SK-N-SH (cell line): ENCODE data around the gene NLRC5. TPM values are rescaled to one million over a fixed set of nuclear protein-coding genes. Genes with fewer than 3 reads are reported as not detected.
"Not testable (repeated sequence)": the region's sequence is repeated elsewhere in the genome, so short reads cannot be mapped to it uniquely, and the experiment has no call there.

Source experiments
- CTCF ChIA-PET: fragments of 300-600, 350-600 bp; formaldehyde crosslinking; extraction: SDS; loops from one replicate; lab custom pipeline; 2021; lab: Yijun Ruan, JAX
- POLR2A ChIA-PET: fragments of 350-600 bp; sonication (Branson Sonifier 250); formaldehyde crosslinking; extraction: SDS; loops from one replicate; lab custom pipeline; 2020; ENCODE audit warnings: antibody characterized with exemption, inconsistent platforms; lab: Yijun Ruan, JAX
- DNase-seq: peaks from one replicate; pipeline ENCODE4 v3.0.0; 2012
- H2AFZ ChIP-seq: fragments of 200-600 bp; sonication (generic); 2 replicates; pipeline ENCODE4 v1.8.1; 2016; ENCODE audit warnings: antibody characterized with exemption, mild to moderate bottlenecking, low read depth
- H3F3A ChIP-seq: fragments of 200-600 bp; sonication (generic); replicated peaks from 2 replicates; pipeline ENCODE3; 2016; ENCODE audit warnings: antibody characterized with exemption, mild to moderate bottlenecking; ENCODE audit not compliant: insufficient read depth
- H3K27ac ChIP-seq, 2 experiments: fragments of 200-500 bp in 1 of 2; fragments of 200-600 bp in 1 of 2; sonication (Bioruptor generic) in 1 of 2; sonication (generic), shearing (Covaris generic) in 1 of 2; 2 replicates each; pipeline versions ENCODE4 v1.5.1 to v1.6.1; 2014 to 2016; ENCODE audit warnings: low read depth in 2 of 2, inconsistent platforms in 1 of 2, low read length in 1 of 2, mild to moderate bottlenecking in 1 of 2, mixed read lengths in 1 of 2
- H3K27me3 ChIP-seq: fragments of 200-600 bp; sonication (generic), shearing (Covaris generic); 2 replicates; pipeline ENCODE4 v1.6.1; 2016; ENCODE audit warnings: mixed run types; ENCODE audit not compliant: insufficient read depth
- H3K36me3 ChIP-seq, 2 experiments: fragments of 200-500 bp in 1 of 2; fragments of 200-600 bp in 1 of 2; sonication (Bioruptor generic) in 1 of 2; sonication (generic) in 1 of 2; replicated peaks in 1 of 2; 2 replicates each; pipeline versions ENCODE3 to v1.5.1; 2014 to 2016; ENCODE audit warnings: low read length in 1 of 2, mild to moderate bottlenecking in 1 of 2; ENCODE audit not compliant: insufficient read depth in 2 of 2, control insufficient read depth in 1 of 2
- H3K4me1 ChIP-seq, 2 experiments: fragments of 200-500 bp in 1 of 2; fragments of 200-600 bp in 1 of 2; sonication (Bioruptor generic) in 1 of 2; sonication (generic), shearing (Covaris generic) in 1 of 2; 2 replicates each; pipeline versions ENCODE4 v1.5.1 to v1.6.1; 2014 to 2016; ENCODE audit warnings: low read depth in 1 of 2, low read length in 1 of 2, mixed run types in 1 of 2; ENCODE audit not compliant: insufficient read depth in 2 of 2, control insufficient read depth in 1 of 2
- H3K4me2 ChIP-seq: fragments of 200-600 bp; sonication (generic), shearing (Covaris generic); 2 replicates; pipeline ENCODE4 v1.6.1; 2017; ENCODE audit warnings: mixed run types
- H3K4me3 ChIP-seq, 2 experiments: fragments of 200-500 bp in 1 of 2; fragments of 200-600 bp in 1 of 2; sonication (Bioruptor generic) in 1 of 2; sonication (generic), shearing (Covaris generic) in 1 of 2; 2 replicates each; pipeline versions ENCODE4 v1.5.1 to v1.8.1; 2014 to 2016; ENCODE audit warnings: low read depth in 2 of 2, inconsistent platforms in 1 of 2, low read length in 1 of 2, mild to moderate bottlenecking in 1 of 2, mixed read lengths in 1 of 2, moderate library complexity in 1 of 2
- H3K79me2 ChIP-seq: fragments of 200-600 bp; sonication (generic); 2 replicates; pipeline ENCODE4 v1.8.1; 2017; ENCODE audit warnings: mild to moderate bottlenecking; ENCODE audit not compliant: insufficient read depth
- H3K9ac ChIP-seq: fragments of 200-600 bp; sonication (generic); 2 replicates; pipeline ENCODE4 v1.6.1; 2017; ENCODE audit warnings: mixed run types
- H3K9me2 ChIP-seq: fragments of 200-600 bp; sonication (generic); 2 replicates; pipeline ENCODE4 v1.6.1; 2017; ENCODE audit warnings: mixed run types
- H3K9me3 ChIP-seq: fragments of 200-600 bp; sonication (generic); 2 replicates; pipeline ENCODE4 v1.6.1; 2017; ENCODE audit warnings: mixed run types, mild to moderate bottlenecking, moderate library complexity
- H4K20me1 ChIP-seq: fragments of 200-600 bp; sonication (generic); 2 replicates; pipeline ENCODE4 v1.6.1; 2017; ENCODE audit warnings: mild to moderate bottlenecking, mixed run types; ENCODE audit not compliant: insufficient read depth
- FOSL2 ChIP-seq: IDR thresholded peaks from 2 replicates; pipeline ENCODE4 v1.4.0; 2012; ENCODE audit warnings: low read depth, mild to moderate bottlenecking, moderate library complexity, borderline replicate concordance
- FOXJ3 ChIP-seq: sonication (generic); formaldehyde crosslinking; IDR thresholded peaks from 2 replicates; pipeline ENCODE4 v1.5.1; 2020; ENCODE audit warnings: mild to moderate bottlenecking, missing genetic modification reagents
- FOXM1 ChIP-seq: IDR thresholded peaks from 2 replicates; pipeline ENCODE4 v1.4.0; 2012; ENCODE audit warnings: low read depth, mild to moderate bottlenecking
- GATA2 ChIP-seq: sonication (generic); formaldehyde crosslinking; IDR thresholded peaks from 2 replicates; pipeline ENCODE4 v1.5.0; 2020; ENCODE audit warnings: mild to moderate bottlenecking, missing genetic modification reagents
- JUND ChIP-seq: IDR thresholded peaks from 2 replicates; pipeline ENCODE4 v1.4.0; 2012
- MEF2A ChIP-seq: IDR thresholded peaks from 2 replicates; pipeline ENCODE4 v1.4.0; 2012; ENCODE audit warnings: low read depth, borderline replicate concordance
- NFIC ChIP-seq: IDR thresholded peaks from 2 replicates; pipeline ENCODE4 v1.4.0; 2012; ENCODE audit warnings: borderline replicate concordance
- NRF1 ChIP-seq: IDR thresholded peaks from 2 replicates; pipeline ENCODE4 v1.6.1; 2012; ENCODE audit warnings: low read depth, mild to moderate bottlenecking, low read length
- POLR2AphosphoS5 ChIP-seq: IDR thresholded peaks from 2 replicates; pipeline ENCODE4 v1.6.1; 2012; ENCODE audit warnings: low read depth, low read length
- RFX5 ChIP-seq: IDR thresholded peaks from 2 replicates; pipeline ENCODE4 v1.6.1; 2012; ENCODE audit warnings: mild to moderate bottlenecking, improper control_type of control experiment, low read length
- RXRA ChIP-seq: IDR thresholded peaks from 2 replicates; pipeline ENCODE4 v1.4.0; 2012; ENCODE audit warnings: low read depth, mild to moderate bottlenecking, borderline replicate concordance
- TAF1 ChIP-seq: IDR thresholded peaks from 2 replicates; pipeline ENCODE4 v1.6.1; 2012; ENCODE audit warnings: low read depth, mild to moderate bottlenecking, low read length, moderate library complexity, borderline replicate concordance
- TCF12 ChIP-seq: IDR thresholded peaks from 2 replicates; pipeline ENCODE4 v1.4.0; 2012
- USF1 ChIP-seq: IDR thresholded peaks from 2 replicates; pipeline ENCODE4 v1.4.0; 2012; ENCODE audit warnings: low read depth, borderline replicate concordance
- YY1 ChIP-seq: IDR thresholded peaks from 2 replicates; pipeline ENCODE4 v1.4.0; 2012; ENCODE audit warnings: low read depth, mild to moderate bottlenecking
- WGBS: methylation state at CpG from one replicate; pipeline ENCODE4 v1.1.6; 2017; ENCODE audit warnings: low lambda C conversion rate; 5-methylcytosine and 5-hydroxymethylcytosine counted together
- polyA plus RNA-seq, 3 experiments: library from polyadenylated mRNA; depleted of rRNA; stranded (reverse); fragments of >200 nt; gene quantifications; 2 replicates each; pipeline ENCODE4 v1.2.3, GENCODE V29; 2012
- TF ChIP-seq, protein P1 (sequence below): fragments of 150-350 bp; IDR thresholded peaks from 2 replicates; pipeline ENCODE4 v1.6.1; 2017; ENCODE audit warnings: antibody characterized with exemption, low read length, low read depth, borderline replicate concordance
- TF ChIP-seq, protein P2 (sequence below): IDR thresholded peaks from 2 replicates; pipeline ENCODE4 v1.4.0; 2012; ENCODE audit warnings: low read depth, borderline replicate concordance

The NLRC5 gene
- polyA plus RNA-seq, 1 of the 3 experiments (the other 2 are of a cell fraction), result 6.5 TPM

- Histone ChIP-seq H3K27ac (no peak overlapping the region), H3K9me2 (no peaks in the 10 kb centered on the region), H2AFZ (no peak overlapping the region), H3K4me3 (no peak overlapping the region), H3K4me2 (no peak overlapping the region), H3F3A (peaks cover 4% of the 10 kb centered on the region), H3K36me3 (peaks cover 0 to 4% of the 10 kb centered on the region in 2 experiments), H3K9me3 (no peaks in the 10 kb centered on the region), H3K27me3 (no peaks in the 10 kb centered on the region)
- DNase-seq, result no peak
- 93% methylated on average over 10 of the region's 14 CpGs for WGBS
- CTCF ChIA-PET, result interaction anchor here (1.5 to 1.9 kb wide), 2 partner anchors 29 to 319 kb away, joined by 3 to 4 read pairs; no protein-coding TSS in a partner anchor
- TF ChIP-seq NFIC (no peak), RXRA (no peak)
- TF ChIP-seq, all 33 proteins: peak for 0
- Histone ChIP-seq H3K9ac (no peak overlapping the region), H3K79me2 (peaks cover 42% of the 10 kb centered on the region; the same call in 1 of the 2 replicates), H3K4me1 (peaks cover 3 to 16% of the 10 kb centered on the region in 2 experiments; a peak in 1 of 4 replicates), H4K20me1 (peaks cover 14% of the 10 kb centered on the region; the same call in 1 of the 2 replicates)
- POLR2A ChIA-PET, result no interaction called here
Measured at GRCh38 chr16:57098188-57098841, 109.0 kb downstream of the NLRC5 start.

GRCh38 chr16:57099965-57100364 lies 110.6 kb downstream of the NLRC5 start:
- H3K4me3 ChIP-seq, POLR2A ChIA-PET, H3K9me2 ChIP-seq, DNase-seq, H3K4me1 ChIP-seq: not testable (repeated sequence)
- 58% methylated on average over 5 of the region's 6 CpGs for WGBS
- H3K79me2 ChIP-seq, result peaks cover 35% of the 10 kb centered on the region; the same call in 1 of the 2 replicates
- TF ChIP-seq JUND, result peak; percentile 62
- TF ChIP-seq TCF12, result peak; percentile 25; the same call in 1 of the 2 replicates
- TF ChIP-seq FOSL2, result peak; percentile 48; the same call in 1 of the 2 replicates
- TF ChIP-seq, all 33 proteins: peak for 3; not testable (repeated sequence) for 30
- not testable (repeated sequence) for H3K4me2 ChIP-seq, H3F3A ChIP-seq, H3K9me3 ChIP-seq, H3K9ac ChIP-seq, H3K27me3 ChIP-seq, H2AFZ ChIP-seq, H3K36me3 ChIP-seq, H3K27ac ChIP-seq, H4K20me1 ChIP-seq
- CTCF ChIA-PET, result interaction anchor here (0.6 to 8.6 kb wide), 3 partner anchors 7 to 1157 kb away, joined by 3 to 67 read pairs (median 7); partner anchors contain the start of gene CPNE2

DNA sequence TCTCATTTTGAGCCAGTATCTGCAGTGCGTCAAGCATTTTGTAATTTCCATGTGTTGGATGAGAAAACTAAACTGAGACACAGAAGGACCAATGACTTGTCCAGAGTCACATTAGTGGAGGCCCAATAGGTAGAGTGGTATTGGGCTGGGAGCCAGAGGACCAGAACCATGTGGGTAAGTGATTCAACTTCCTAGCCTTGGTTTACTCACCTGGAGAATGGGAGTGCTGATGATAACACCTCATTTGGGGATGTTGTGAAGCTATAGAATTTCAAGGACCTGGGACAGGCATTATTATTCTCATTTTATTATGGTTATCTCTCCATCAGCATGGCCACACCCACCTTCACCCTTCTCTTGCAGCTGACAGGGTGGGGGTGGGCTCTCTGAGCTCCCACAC lies 111.1 kb downstream of the NLRC5 start:
- Histone ChIP-seq H2AFZ (no peak overlapping the region), H3K4me2 (no peak overlapping the region), H3K79me2 (peaks cover 35% of the 10 kb centered on the region; the same call in 1 of the 2 replicates), H3K27me3 (no peaks in the 10 kb centered on the region), H3K4me3 (no peak overlapping the region), H3K4me1 (no peaks in the 10 kb centered on the region; a peak in 1 of 4 replicates), H3K36me3 (peaks cover 0 to 4% of the 10 kb centered on the region in 2 experiments), H3K27ac (no peak overlapping the region), H3K9me2 (no peaks in the 10 kb centered on the region), H3K9ac (no peak overlapping the region), H3F3A (peaks cover 3% of the 10 kb centered on the region), H3K9me3 (no peaks in the 10 kb centered on the region), H4K20me1 (peaks cover 8% of the 10 kb centered on the region; the same call in 1 of the 2 replicates)
- TF ChIP-seq FOXJ3 (CRISPR knock-in tag) (no peak), GATA2 (CRISPR knock-in tag) (no peak), POLR2AphosphoS5 (no peak), NRF1 (no peak), USF1 (no peak), YY1 (no peak), RFX5 (no peak), FOXM1 (no peak), TAF1 (no peak), MEF2A (no peak)
- TF ChIP-seq, protein P1, sequence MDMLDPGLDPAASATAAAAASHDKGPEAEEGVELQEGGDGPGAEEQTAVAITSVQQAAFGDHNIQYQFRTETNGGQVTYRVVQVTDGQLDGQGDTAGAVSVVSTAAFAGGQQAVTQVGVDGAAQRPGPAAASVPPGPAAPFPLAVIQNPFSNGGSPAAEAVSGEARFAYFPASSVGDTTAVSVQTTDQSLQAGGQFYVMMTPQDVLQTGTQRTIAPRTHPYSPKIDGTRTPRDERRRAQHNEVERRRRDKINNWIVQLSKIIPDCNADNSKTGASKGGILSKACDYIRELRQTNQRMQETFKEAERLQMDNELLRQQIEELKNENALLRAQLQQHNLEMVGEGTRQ, result no peak
- TF ChIP-seq, protein P2, sequence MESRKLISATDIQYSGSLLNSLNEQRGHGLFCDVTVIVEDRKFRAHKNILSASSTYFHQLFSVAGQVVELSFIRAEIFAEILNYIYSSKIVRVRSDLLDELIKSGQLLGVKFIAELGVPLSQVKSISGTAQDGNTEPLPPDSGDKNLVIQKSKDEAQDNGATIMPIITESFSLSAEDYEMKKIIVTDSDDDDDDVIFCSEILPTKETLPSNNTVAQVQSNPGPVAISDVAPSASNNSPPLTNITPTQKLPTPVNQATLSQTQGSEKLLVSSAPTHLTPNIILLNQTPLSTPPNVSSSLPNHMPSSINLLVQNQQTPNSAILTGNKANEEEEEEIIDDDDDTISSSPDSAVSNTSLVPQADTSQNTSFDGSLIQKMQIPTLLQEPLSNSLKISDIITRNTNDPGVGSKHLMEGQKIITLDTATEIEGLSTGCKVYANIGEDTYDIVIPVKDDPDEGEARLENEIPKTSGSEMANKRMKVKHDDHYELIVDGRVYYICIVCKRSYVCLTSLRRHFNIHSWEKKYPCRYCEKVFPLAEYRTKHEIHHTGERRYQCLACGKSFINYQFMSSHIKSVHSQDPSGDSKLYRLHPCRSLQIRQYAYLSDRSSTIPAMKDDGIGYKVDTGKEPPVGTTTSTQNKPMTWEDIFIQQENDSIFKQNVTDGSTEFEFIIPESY, result no peak
- DNase-seq, result no peak
- CTCF ChIA-PET, result interaction anchor here (0.6 to 8.6 kb wide), 4 partner anchors 8 to 1158 kb away, joined by 3 to 67 read pairs (median 5); partner anchors contain the start of gene CPNE2
- WGBS, result 100% methylated on average over 1 of the region's 1 CpG
- POLR2A ChIA-PET, result no interaction called here
